Left colon (tissue), 2 donors: ENCODE measurements around the gene FAM151A. TPM values are rescaled to one million over a fixed set of nuclear protein-coding genes. Genes with fewer than 3 reads are reported as not detected.
"Not testable (repeated sequence)": the region's sequence is repeated elsewhere in the genome, so short reads cannot be mapped to it uniquely, and the experiment has no call there.

ENCODE experiments used
- ATAC-seq: fragments of 200-7000 bp; cut with Tn5 transposase; one replicate; pipeline ENCODE4 v1.9.1; 2020; ENCODE audit warnings: mild to moderate bottlenecking, moderate library complexity
- DNase-seq, 2 donors: peaks; one replicate each; pipeline ENCODE4 v3.0.0-alpha.2; 2020
- intact Hi-C, 2 donors: fragments of 100-400 bp; cut with DNase I in 1 of 2; cut with micrococcal nuclease in 1 of 2; formaldehyde crosslinking; loops; one replicate each; pipeline versions ENCODE4 v1.11.2 to v1.14.0; 2022; cut with DNase I, micrococcal nuclease
- total RNA-seq, 2 donors: library from RNA; stranded (reverse); fragmentation: NEBNext Ultra II Directional; extraction: Animal tissue kit (Norgen Biotek cat#: 25700); gene quantifications; one replicate each; pipeline ENCODE4 v1.2.1, GENCODE V29; 2021
- donor health status: DM: no; HTN: no; CAD: no.
- donor health status: DM: yes; HTN: yes; CAD: no.

The FAM151A gene
- total RNA-seq, 2 donors from 2014 or later, result 4.5 to 7.8 TPM

- DNase-seq, result peak; percentile 64 to 81
- ATAC-seq, result peak; percentile 96
- intact Hi-C loops, result no loop called here
Measured at GRCh38 chr1:54640863-54641836, 17.8 kb upstream of the FAM151A start, which contains the start of gene MROH7. TSS of gene MROH7 (plus strand) at chr1:54641786. CDS start at chr1:54652927, 11,141 bp downstream.

GRCh38 chr1:54640361-54640760 is 17.0 kb upstream of the FAM151A start:
- intact Hi-C loops, result no loop called here
- DNase-seq (no peak), ATAC-seq (peak; percentile 25)

- DNase-seq, intact Hi-C loops, ATAC-seq: not testable (repeated sequence)
Measured at GRCh38 chr1:54636461-54637446, 13.4 kb upstream of the FAM151A start.

GRCh38 chr1:54635804-54636203 is 12.5 kb upstream of the FAM151A start:
- DNase-seq, ATAC-seq, intact Hi-C loops: not testable (repeated sequence)

- ATAC-seq (no peak), DNase-seq (no peak)
- intact Hi-C loops, result no loop called here
Measured at GRCh38 chr1:54627196-54627595, 3.9 kb upstream of the FAM151A start.

- DNase-seq, result no peak
- no peak for ATAC-seq
- intact Hi-C loops, result no loop called here
Measured at GRCh38 chr1:54624466-54625464, 1.4 kb upstream of the FAM151A start.

GRCh38 chr1:54619749-54620148 is 3.6 kb downstream of the FAM151A start:
- DNase-seq, result no peak
- ATAC-seq, result no peak
- intact Hi-C loops, result no loop called here

- peak; percentile 1 for ATAC-seq
- DNase-seq, result no peak
- intact Hi-C loops, result no loop called here
Measured at GRCh38 chr1:54615531-54616279, 7.6 kb downstream of the FAM151A start.

GRCh38 chr1:54614563-54614962 is 8.8 kb downstream of the FAM151A start:
- no peak for DNase-seq
- ATAC-seq, result peak; percentile 34
- intact Hi-C loops, result no loop called here

- intact Hi-C loops, result no loop called here
- ATAC-seq, result no peak
- no peak for DNase-seq
Measured at GRCh38 chr1:54614024-54614423, 9.3 kb downstream of the FAM151A start.

GRCh38 chr1:54611621-54612020 is 11.7 kb downstream of the FAM151A start:
- ATAC-seq, result no peak
- intact Hi-C loops, result no loop called here
- DNase-seq, result no peak

GRCh38 chr1:54610601-54611580 is 12.4 kb downstream of the FAM151A start:
- intact Hi-C loops, result no loop called here
- DNase-seq, result no peak
- no peak for ATAC-seq

GRCh38 chr1:54610048-54610447 is 13.3 kb downstream of the FAM151A start:
- no peak for ATAC-seq
- DNase-seq, result no peak
- intact Hi-C loops, result no loop called here

GRCh38 chr1:54609301-54609921 is 13.9 kb downstream of the FAM151A start:
- intact Hi-C loops, result no loop called here
- ATAC-seq (no peak), DNase-seq (no peak)

GRCh38 chr1:54608566-54609230 is 14.6 kb downstream of the FAM151A start:
- no peak for ATAC-seq
- intact Hi-C loops, result no loop called here
- DNase-seq, result no peak
